C4-2B (cell line): ENCODE data around the gene NPTN.

ENCODE experiments used
- CTCF ChIP-seq: fragments of 450-650 bp; conservative IDR thresholded peaks from 2 replicates; pipeline ENCODE4 v1.5.1; 2017; ENCODE audit warnings: mild to moderate bottlenecking
- ZFX ChIP-seq: fragments of 450-650 bp; IDR thresholded peaks from 2 replicates; pipeline ENCODE4 v1.6.1; 2017

GRCh38 chr15:73573572-73573971 lies 59.6 kb downstream of the NPTN start:
- TF ChIP-seq CTCF: no peak
- TF ChIP-seq ZFX: no peak
